CD4-positive, alpha-beta T cell treated with Interleukin-21 for 1 hour (primary cell): ENCODE results near the gene OR7C2.

Experiments used
- DNase-seq: peaks from one replicate; pipeline ENCODE4 v3.0.0-alpha.2; 2020

The OR7C2 gene

GRCh38 chr19:14979476-14980255 lies 38.4 kb downstream of the OR7C2 start, which contains the start of gene SLC1A6:
Gene SLC1A6, minus strand, starts transcription at chr19:14979864. Its CDS starts 6,954 bp downstream, at chr19:14972910.
- no peak for DNase-seq

- no peak for DNase-seq
These were observed 43.8 kb downstream of the OR7C2 start for GRCh38 chr19:14985133-14985532.
